GM19452 (cell line): ENCODE data around the gene PRPF8.

Experiments used
- ATAC-seq: cut with Tn5 transposase; IDR thresholded peaks from one replicate; pipeline ENCODE4 v1.9.1; 2021; ENCODE audit not compliant: unreplicated experiment

Gene PRPF8

GRCh38 chr17:1646199-1646875 is 38.3 kb downstream of the PRPF8 start:
- no peak for ATAC-seq

DNA sequence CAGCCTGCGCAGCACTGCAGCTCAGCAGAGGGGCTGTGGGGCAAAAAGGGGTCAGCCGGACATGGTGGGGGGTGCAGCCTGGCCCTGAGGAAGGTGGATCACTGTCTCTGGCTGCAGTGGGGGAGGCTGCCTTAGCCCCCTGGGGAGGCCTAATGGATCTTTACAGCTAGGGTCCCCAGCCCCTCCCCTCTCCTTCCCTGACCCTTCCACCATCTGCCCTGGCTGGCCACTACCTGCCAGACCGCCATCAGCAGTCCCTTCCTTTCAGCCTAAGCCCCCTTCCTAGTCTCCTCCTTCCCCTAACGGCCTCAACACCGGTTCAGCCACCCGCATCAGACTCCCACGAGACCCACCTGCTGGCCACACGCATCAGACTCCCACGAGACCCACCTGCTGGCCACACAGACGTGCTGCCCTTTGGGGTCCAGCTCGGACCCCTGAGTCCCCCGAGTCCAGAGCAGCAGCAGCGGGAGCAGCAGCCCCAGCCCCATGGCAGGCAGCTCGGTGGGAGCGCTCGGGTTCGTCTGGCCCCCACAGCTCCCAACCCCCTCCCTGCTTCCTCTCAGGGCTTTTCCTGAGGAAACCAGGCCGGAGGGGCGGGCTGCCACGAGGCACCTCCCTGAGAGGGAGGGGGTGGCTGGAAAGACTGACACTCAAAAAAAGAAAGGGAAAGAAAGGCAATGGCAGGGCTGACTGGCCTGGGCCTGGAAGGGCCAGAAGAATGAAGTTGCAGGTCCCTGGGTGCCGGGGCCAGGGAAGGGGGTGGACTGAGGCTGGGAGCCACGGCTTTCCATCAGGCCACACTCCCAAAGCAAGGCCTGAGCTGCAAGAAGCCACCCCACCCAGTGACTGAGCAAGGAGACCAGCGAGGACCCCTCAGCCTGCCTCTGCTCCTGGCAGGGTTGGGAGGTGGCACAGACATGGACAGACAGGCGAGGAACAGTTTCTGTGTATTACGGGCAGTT is 39.2 kb downstream of the PRPF8 start, which contains the start of gene SCARF1:
TSS of gene SCARF1 (minus strand) at position 526 of the 965 bp plus-strand sequence. CDS start at position 491, 35 bp downstream.
- no peak for ATAC-seq

DNA sequence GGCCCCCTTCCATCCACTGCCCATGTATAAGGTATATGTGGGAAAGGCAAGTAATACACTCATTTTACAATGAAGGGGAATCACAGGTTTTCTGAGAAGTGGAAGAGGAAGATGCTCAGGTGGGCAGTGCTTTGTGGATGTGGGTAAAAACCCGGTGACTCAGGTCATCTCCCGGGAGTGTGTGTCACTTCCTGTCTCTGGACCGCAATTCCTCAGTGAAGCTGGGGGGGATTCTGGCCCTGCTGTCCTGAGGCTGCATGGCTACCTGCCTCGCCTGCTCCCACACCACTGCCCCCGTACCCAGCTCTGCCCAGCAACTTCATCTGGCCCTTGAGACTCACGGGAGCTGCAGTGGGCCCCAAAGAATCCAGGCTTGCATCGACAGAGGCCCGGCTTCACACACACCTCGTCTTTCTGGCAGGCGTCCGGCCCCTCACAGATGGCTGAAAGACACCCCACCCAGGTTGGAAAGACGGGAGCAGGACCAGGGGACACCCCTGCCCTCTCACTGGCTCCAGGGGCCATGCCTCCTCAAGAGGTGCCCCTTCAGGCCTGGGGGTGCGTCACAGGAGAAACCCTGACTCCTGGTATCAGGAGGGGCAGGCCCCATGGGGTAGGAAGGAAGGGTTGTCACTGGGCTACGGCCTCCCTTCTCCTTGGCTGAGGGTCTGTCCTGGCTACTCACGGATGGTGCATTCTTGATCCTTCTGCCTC is 40.0 kb downstream of the PRPF8 start:
- ATAC-seq = no peak

- no peak for ATAC-seq
Measured at GRCh38 chr17:1643999-1644492, 40.6 kb downstream of the PRPF8 start.

GRCh38 chr17:1643293-1643998 is 41.2 kb downstream of the PRPF8 start:
- no peak for ATAC-seq

GRCh38 chr17:1641065-1641403 is 43.6 kb downstream of the PRPF8 start:
- no peak for ATAC-seq

DNA sequence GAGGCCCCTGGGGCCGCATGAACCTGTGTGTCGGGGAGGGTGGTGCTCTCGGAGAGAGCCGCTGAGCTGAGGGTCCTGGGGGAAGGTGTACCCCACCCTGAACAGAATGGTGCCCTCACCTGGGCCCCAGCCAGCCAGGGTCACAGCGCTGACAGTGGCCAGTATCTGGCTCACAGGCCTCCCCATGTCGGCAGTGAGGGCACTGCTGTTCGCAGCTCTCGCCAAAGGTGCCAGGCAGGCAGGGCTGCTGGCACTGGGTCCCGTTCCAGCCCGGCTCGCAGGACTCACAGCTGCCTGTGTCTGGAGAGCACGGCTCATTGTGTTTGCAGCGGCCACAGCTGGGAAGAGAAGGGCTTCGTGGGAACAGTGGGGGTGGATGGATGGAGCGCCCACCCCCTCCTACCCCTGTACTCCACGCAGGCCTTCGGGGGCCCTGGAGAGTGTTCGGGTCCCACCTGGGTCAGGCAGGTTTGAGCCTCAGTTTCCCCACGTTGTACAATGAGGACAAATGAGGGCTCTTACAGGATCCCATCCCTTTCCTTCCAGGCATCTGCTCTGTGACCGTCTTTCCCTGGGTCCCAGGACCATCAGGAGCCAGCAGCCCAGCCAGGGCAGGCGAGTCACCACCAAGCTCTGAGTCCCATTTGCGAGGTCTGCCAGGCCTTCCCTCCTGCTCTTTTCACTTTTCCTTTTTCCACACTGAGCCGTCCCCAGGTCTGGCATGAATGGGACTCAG is 44.2 kb downstream of the PRPF8 start:
- no peak for ATAC-seq

DNA sequence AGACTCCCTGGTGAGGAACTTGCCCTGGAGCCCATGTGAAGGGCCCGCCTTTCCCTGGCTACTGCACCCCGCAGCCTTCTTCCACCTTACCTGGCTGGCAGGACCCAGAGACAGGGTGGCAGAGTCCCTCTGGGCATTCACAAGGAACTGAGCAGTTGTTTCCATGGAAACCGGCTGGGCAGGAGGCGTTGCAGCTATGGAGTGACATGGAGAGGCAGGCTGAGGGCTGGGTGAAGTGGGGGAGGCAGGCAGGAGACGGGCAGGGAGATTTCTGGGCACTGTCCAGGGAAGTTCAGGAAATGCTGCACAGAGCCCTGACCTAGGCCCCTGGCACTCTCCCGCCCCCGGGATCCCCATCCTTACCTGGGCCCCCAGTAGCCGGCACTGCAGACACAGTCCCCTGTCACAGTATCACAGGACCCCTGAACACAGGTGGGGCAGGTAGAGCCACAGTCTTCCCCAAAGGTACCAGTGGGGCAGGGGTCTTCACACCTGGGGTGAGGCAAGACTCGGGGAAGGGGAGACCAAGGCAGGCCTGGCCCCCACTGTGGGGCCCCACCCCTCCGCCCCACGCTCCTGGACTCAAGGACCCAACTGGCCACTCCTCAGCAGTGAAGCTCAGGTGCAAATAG is 45.0 kb downstream of the PRPF8 start:
- ATAC-seq = no peak

DNA sequence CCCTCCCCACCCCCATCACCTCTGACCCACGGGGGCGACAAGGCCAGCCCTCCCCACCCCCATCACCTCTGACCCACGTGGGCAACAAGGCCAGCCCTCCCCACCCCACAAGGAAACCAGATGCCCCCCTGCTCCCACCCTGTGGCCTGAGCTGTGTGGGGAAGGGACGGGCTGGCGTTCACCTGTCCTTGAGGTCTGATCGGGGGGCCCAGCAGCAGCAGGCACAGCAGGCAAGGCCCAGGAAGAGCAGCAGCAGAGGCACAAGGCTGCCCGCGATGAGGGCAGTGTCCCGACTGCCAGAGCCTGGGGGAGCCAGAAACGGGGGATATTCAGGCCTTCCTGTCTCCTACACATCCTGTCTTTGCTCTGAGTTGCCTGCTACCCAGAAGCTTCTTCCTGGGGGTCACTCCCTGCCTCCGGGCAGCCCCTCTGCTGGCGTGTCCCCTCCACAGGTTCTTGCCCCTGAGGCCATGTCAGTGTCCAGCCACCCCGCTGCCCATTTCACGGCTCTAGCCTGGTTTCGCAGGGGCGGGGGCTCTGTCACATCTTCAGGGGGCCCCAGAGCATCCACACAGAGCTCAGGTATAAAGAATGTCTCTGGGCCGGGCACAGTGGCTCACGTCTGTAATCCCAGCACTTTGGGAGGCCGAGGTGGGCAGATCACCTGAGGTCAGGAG is 45.9 kb downstream of the PRPF8 start:
- no peak for ATAC-seq

DNA sequence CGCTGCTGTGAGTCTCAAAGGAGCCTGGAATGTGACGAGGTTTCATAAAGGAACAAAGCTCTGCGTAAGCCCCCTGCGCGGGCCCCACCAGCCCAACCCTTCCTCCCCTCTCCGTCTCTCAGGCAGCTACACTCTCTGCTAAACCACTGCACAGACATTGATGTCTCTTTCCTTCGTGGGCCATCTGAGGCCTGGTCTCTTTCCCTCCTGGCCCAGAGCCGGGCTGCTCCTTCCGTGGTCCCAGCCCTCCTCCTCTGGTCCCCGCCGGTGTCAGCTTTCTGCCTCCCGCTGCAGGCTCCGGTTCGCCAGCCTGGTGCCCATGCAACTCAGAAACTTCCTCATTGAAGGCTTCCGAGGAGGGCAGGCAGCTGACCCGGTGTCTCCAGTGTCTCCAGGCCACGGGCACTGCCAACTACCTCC is 46.5 kb downstream of the PRPF8 start:
- no peak for ATAC-seq

- no peak for ATAC-seq
Measured at GRCh38 chr17:1636732-1637285, 47.9 kb downstream of the PRPF8 start.

DNA sequence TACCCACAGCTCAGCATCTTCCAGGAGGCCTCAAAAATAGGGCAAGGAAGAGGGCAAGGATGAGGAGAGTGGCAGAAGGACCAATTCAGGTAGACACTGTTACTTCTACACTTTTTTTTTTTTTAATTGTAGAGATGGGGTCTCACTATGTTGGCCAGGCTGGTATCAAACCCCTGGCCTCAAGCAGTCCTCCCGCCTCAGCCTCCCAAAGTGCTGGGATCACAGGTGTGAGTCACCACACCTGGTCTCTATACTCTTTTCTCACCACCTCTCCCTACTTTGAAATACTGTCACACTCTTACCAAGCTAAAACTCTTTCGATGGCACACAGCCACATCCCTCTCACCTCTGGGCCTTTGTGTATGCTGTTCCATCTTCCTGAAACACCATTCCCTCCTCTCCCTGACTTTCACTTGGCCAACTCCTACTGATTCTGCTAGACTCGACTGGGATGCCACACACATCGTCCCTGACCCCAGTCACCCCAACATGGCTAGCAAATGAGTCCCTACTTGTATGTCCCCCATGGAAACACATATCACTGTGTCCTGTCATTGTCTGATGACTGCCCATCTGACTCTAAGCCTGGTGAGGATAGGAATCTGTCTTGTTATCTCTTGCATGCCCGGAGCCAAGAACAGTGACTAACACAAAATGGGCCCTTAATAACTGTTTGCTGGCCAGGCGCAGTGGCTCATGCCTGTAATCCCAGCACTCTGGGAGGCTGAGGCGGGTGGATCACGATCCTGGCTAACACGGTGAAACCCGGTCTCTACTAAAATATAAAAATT is 48.8 kb downstream of the PRPF8 start:
- ATAC-seq = no peak

GRCh38 chr17:1634841-1635650 is 49.6 kb downstream of the PRPF8 start:
- ATAC-seq = no peak

DNA sequence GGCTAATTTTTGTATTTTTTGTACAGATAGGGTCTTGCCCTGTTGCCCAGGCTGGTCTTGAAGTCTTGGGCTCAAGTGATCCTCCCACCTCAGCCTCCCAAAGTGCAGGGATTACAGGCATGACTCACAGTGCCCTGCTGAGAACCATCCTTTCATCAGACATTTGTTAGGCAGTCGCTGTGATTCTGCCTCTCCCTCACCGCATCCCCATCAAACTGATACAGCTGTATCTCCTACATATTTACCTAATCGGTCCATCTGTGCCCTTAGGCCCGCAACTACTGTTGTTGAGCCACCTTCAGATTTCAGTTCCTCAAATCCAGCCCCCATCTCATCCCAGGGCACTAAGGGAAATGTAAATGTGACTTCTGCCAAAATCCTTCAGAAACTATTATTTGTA is 54.0 kb downstream of the PRPF8 start:
- ATAC-seq = no peak

- ATAC-seq = no peak
Measured at GRCh38 chr17:1629504-1630310, 55.0 kb downstream of the PRPF8 start.

DNA sequence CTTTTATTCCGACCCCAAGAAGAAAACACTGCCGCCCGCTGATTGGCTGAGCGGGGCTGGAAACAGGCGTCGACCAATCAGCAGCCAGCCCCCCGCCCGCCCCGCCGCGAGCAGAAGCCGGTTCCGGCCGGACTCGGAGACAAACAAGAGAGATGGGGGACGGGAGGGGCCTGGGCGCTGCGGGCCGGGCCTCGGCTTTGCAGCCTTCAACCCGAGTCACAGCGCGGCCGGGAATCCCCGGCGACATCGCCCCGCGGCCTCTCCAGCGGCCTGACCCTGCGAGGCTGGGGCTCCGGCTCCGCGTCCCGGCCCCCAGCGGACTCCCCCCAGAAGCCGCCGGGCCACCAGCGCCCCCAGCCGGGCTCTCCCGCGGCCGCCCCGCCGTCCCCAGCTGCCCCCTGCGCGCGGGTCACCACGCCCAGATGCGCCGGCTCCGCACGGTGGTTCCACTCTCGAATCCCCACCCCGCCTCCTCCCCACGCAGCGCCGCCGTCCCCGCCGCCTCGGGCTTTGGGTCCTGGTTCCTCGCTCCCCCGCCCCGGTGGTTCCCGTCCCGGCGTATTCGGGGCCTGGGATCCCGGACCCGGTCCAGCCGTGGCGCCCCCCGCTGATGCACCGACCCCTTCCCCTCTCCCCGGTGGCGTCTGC is 55.7 kb downstream of the PRPF8 start:
- peak; percentile 51 for ATAC-seq
